HG03442 (cell line): ENCODE data around the gene NISCH.

Experiments
- ATAC-seq: cut with Tn5 transposase; IDR thresholded peaks from one replicate; pipeline ENCODE4 v1.9.1; 2021; ENCODE audit warnings: mild to moderate bottlenecking, moderate library complexity; ENCODE audit not compliant: unreplicated experiment

NISCH gene

DNA sequence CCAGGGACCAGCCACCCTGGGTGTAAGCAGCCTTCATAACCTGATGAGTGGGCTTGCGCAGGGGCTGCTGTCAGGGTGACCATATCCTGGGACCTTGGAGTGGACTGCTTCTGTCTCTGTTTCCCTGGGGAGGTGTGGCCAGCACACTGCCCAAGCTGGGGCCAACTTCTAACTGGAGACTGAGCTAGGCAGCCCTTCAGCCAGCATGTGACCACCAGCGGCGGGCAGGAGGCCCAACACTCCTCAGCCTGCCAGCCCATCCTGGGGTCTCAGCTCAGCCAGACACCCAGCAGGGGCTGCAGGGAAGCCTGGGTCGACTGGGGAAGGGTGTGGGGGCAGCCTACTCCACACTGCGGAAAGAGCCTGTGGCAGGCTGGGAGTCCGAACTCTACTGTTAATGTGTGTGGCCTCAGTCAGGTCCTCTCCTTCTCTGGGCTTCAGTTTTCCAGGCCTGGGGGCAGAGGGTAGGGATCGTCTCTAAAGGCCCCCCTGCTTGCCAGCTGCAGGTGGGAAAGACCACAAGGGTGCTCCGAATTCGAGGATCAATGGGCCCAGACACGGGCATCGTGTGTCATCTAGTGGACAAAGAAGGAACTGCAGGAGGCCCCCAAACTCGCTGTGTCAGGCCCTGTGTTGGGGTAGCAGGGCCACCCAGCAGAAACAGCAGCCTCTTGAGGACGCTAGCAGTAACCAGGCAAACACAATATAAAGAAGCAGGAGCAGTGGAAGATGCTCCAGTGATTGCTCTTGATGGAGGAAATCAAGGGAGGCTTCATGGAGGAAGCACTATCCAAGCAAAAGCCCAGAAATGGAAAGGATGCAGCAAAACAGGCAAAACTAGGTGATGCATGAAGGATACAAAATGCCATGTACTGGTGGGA lies 8.5 kb upstream of the NISCH start:
- no peak for ATAC-seq

DNA sequence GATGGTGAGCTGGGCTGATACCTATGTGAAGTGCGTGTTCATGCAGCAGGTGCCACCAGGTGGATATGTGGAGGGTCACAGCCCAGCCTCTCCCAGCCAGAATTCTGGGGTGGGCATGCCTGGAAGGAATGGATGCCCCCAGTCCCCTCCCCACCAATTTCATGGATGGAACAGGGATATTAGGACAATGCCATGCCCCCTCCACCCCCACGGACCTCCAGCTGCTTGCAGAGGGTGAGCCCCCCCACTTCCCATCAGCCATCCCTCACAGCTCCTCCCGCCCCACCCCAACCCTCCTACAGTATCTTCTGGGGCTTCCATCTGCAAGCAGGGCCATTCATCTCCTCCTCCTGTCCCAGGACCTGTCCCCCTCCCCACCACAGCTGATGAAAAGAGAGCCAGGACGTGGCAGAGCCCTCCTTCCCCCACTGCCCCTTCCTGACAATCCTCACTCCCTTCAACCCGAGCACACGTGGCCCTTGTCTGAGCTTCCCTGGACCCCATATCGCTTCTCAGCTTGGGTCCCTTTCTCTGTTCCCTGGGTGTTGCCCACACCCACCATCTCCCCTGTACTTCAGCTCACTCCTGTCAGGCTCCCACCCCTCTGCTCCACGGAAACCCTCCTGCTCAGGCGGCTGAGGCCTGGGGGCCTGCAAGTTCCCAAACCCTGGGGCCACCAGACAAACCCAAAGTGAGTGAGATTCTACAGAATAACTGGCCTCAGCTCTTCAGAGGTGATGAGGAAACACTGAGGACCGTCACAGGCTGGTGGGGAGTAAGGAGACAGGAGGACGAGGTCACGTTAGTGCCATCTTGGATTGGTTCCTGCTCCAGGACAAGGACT lies 7.7 kb upstream of the NISCH start:
- ATAC-seq: no peak

DNA sequence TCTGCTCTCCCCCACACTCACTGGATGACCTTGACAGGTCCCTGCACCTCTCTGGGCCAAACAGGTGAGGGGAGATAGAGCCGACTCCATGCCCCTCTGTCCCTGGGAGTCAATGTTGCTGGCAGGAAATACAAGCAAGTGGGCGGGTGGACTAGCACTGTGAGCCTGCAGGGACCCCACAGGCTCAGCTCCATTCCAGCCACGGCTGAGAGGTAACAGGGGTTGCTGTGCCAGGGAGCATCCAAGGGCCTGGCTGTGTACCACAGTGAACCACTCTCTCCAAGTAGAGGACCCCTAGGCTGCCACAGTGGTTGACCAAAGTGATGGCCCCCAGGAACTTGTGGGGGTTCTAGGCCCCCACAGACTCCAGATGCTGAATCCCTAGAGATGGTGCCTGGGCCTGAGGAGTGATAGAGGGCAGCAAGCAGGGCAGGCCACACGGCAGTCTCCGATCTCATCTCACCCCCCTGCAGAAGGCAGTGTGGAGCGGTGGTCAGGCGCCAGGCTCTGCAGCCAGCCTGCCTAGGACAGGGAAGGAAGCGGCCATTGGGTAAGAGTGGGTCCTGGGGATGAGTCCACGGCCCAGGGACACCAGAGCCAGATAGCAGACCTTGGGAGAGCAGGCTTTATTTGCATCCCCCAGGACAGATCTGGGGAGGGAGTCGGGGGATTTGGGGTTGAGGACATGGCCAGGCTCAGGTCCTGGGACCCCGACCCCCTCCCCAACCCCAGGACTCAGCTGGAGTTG lies 4.7 kb upstream of the NISCH start:
- ATAC-seq: no peak

DNA sequence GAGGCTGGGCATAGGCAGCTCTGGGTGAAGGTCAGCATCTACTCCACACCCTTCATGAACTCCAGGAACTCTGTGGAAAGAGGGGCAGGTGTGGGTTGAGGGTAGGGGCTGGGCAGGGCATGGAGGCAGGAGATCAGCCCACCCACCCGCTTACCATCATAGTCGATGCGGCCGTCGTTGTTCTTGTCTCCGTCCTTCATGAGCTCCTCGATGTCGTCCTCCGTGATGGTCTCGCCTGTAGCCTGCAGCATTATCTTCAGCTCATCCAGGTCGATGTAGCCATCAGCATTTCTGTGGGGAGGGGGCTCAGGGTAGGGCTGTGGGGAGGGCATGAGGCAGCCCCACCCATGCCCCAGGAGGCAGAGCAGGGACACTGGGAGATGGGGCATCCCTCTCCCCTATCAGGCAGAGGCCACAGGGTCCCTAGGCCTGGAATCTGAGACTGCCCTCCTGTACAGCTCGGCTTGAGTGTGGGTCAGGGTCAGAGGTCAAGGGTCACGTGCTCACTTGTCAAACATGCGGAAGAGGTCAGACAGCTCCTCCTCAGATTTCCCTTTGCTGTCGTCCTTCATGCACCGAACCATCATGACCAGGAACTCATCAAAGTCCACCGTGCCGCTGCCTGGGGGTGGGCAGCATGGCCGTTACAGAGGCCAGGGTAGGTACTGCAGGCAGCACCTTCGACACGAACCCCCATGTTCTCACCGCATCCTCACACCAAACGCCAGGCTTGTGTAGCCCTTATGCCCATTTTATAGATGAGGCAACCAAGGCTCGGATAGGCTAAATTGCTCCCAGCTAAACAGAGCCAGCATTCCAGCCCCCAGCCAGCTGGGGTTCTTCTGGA lies 3.9 kb upstream of the NISCH start:
- ATAC-seq: no peak

DNA sequence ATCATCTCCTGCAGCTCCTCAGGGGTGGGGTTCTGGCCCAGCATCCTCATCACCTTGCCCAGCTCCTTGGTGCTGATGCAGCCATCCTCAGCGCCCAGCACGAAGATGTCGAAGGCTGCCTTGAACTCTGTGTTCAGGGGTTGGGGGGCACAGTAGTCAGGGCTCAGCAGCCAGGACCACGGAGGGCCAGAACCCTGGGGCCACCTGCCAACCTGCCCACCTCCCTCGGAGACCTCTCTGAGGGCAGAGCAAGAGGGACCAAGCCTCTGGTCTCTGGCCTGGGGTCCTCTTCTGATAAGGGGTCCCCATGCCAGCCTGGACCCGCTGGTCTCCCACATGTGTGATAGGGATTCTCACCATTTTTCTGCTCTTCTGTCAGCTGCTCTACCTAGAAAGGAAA lies 3.3 kb upstream of the NISCH start:
- ATAC-seq: no peak

DNA sequence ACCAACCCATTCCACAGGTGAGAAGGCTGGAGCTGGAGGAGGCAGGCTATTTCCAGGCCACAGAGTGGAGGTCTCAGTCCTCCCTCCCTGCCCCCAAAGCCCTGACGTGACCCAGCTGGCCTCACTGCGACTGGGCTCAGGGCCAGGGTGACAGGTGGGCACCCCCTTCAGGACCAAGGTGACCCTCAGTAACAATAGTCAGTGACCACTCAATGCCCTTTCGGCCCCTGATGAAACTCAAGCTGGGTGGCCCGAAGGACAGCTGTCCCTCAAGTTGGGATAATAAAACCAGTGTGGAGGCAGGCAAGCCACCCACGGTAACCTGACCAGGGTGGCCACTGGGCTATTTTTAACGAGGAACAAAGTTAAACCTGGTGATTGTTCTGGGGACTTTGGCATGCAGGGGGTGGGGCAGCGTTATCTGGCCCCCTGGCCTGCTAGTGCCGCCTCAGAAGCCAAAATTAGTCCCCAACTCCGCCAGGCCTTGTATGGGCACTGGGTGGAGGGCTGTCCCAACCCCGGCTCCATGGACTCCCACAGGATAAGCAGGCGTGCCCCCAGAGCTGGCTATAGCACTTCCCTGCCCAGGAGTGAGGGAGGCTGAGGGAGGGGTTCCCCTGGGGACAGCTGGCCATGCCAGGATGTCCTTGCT lies 2.7 kb upstream of the NISCH start:
- ATAC-seq: no peak

DNA sequence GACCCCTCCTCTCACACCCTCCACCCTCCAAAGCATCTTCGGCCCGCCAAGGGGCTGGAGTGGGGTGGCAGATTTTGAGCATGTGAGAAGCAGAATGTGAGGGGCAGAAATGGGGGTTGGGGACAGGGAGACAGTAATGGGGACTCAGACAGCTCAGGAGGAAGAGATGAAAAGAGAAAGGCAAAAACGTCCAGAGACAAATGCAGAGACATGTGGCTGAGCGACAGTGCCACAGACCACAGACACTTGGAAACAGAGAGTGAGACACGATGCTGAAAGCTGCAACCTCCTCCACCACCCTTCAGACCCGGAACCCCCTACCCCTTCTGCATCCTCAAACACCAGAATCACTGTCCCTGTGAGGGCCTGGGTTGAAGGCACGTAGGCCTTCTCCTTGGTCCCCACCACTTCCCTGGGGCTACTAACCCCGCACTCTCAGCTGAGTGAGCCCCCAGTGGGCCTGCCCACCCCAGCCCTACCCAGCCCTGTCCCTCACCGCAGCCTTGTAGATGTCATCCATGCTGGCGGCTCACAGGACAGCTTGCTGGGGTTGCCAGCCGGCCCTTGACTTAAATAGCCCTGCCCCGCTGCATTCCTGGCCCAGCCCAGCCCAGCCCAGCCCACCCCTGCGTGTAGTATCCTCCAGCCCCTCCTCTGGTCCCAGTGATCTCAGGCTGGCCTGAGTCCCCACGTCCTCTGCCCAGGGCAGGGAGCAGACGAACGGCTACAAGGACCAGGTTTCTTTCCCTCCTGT lies 1.7 kb upstream of the NISCH start, which contains the start of gene TNNC1:
Gene TNNC1, minus strand, starts transcription at position 546 of the 754 bp plus-strand sequence. Its CDS starts 26 bp downstream, at position 520.
- ATAC-seq: no peak

DNA sequence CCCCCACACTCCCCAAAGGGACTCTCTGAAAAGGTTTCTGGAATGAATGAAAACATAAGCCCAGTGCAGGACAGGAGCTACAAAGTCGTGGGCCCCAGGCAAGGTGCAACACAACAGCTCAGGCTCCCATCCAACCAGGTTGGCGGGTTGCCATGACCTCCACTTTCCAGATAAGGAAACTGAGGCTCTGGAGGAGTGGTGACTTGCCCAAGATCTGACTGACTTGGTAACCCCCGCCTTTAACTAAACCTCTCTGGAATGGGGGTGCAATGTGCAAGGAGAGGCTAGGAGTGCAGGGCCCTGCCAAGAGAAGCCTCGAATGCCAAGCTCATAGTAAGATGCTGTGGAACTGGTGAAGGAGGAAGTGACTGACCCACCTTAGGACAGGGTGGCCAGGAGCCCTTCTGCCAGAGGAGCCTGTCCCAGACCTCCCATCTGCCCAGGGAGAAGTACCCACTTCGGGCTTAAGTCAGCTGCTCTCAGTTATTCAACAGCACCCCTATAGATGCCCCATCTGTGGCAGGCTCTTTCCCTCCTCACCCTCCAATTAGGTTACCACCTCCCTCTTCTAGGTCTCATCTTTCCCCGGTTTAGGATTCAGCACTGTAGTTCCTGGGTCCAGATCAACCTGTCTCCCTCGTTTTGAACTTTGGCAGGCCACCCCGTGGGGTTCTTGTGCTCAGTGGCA lies 1.0 kb upstream of the NISCH start:
- ATAC-seq: no peak

DNA sequence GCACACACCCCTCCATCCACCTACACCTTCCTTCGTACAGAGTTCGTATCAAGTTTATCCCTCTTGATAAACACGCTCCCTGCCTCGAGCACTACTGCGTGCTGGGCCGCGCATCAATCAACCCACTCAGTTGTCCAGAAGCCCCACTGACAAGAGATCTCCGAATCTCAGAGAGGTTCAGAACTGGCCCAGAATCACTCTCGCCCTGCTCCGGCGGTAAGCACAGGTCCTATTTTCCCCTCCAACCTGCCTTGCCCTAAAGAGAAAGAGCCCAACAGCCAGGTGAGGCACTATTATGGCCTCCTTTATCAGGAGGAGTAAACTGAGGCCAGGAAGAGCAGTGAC lies 494 bp upstream of the NISCH start:
- no peak for ATAC-seq

DNA sequence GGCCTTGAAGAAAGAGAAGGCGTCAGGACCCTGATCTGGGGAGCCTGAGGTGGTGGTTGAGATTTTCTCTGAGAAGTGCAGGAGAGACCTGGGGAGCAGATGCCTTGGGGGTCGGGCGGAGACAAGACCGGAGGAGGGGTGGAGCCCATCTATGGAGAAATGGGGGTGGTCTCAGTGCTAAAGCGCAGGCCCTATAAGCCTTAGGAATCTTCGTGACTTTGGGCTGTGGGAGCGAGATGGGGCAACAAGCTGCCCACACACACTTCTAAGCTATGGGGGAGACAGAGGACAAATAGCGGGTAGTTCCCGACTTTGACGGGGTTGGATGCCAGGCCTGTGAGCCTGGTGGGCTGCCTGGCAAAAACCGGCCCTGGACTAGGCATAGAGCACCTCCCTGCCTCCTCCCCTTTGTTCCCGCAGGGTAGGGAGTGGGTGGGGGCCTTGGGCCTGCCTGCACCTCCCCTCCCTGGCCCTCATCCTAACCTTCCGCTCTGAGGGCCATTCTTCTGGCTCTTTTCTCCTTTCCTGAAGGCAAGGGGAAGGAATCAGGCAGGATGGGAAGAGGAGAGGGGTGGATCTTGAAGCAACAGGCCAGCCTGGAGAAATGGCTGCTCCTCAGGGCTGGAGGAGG lies 880 bp downstream of the NISCH start:
- ATAC-seq: no peak

DNA sequence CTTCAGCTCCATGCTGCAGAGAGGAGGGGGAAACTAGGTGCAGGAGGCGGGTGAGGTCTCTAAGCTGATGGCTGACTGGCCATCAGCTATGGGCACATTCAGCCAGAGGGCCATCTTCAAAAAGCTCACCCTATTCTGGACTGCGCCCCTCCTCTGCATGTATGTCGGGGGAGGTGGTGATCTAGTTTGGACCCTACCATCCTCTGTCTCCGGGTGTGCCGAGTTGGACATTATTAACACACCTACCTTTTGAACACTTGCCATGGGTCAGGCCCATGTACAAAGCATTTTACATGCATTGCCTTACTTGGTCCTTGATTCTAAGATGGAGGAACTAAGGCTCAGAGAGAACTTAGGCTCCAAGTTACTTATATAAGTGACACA lies 1.4 kb downstream of the NISCH start:
- no peak for ATAC-seq

DNA sequence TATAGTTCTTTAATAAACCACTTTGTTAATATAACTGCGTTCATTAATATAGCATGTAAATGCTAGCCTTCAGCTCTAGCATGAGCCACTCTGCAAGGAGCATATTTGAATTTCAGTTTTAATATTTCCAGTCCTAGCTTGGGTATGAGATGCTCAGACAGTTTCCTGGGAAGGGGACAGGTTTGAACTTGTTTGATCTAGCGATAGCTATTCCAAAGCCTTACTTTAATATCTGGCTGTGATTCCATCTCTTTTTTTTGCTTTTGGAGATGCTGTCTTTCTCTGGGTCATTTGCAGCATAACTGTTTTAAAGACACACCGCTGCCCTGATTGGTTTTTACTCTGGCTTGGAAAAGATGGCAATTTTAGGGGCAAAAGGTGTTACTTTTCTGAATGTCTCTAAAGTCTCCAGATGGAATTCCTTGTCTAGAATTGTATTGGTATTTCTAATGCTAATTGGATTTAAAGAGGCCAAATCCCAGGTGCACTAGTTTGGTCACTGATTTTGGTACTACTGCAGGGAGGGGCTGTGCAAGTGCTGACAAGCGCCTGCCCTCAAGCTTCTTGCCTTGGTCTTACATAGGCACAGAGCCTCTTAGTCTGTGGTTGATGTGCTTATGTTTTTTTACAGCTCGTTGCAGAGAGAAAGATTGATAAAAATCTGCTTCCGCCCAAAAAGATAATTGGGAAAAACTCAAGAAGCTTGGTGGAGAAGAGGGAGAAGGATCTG lies 2.8 kb downstream of the NISCH start:
- ATAC-seq: no peak

DNA sequence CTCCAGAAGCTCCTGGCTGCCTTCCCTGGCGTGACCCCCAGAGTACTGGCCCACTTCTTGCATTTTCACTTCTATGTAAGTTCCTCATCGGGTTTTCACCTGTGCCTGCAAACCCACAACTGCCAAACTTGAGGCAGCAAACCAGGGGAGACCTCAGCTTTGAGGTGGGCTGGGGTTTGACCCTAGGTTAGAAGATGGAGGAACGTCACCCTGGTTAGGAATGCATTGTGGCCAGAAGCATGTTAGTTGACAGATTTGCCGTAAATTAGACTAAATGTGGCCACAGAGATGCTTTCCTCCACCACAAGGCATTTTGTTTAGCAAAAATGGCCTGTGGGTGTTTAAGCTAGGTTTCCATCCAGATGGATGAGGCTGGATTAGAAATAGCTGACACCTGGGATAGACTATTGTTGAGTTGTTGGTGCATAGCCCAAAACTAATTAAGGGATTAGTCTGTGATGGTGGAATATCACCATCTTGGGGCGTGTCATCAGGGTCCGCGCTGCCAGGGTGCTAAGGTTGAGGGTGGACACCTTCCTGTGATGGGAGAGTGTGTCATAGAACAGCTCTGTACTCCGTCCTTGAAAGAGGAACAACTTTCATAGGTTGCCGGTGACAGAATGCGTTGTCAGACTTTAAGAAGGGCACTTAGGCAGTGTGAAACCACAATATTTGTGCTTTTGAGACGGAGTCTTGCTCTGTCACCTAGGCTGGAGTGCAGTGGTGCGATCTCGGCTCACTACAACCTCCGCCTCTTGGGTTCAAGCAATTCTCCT lies 3.6 kb downstream of the NISCH start:
- ATAC-seq: no peak

DNA sequence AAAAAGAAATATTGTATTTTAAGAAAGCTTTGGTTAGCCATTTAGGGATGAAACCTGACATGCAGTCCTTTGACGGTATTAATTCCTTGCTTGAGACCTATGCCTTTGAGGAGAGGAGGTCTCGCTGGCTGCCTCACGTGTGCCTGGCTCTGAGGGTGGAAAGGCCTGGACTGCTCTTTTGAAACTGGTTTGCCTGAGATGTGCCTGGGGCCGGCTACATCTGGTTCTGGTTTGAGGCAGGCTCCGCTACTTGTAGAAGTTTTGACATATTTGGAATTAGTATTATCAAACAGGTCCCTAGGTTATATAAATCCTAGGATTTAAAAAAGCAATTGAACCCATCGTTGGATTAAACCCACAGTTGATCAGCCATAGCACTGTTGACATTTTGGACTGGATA lies 6.5 kb downstream of the NISCH start:
- no peak for ATAC-seq

DNA sequence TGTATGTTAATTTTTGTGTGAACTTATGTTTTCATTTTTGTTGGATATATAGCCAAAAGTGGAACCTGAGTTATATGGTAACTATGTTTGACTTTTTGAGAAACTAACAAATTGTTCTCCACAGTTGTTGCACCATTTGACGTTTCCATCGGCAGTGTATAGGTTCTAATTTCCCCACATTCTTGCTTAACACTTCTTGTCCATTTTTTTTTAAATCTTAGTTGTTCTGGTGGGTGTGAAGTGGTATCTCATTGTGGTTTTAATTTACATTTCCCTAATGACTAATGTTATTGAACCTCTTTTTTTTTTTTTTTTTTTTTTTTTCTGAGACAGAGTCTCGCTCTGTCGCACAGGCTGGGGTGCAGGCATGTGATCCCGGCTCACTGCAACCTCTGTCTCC lies 8.0 kb downstream of the NISCH start:
- no peak for ATAC-seq

DNA sequence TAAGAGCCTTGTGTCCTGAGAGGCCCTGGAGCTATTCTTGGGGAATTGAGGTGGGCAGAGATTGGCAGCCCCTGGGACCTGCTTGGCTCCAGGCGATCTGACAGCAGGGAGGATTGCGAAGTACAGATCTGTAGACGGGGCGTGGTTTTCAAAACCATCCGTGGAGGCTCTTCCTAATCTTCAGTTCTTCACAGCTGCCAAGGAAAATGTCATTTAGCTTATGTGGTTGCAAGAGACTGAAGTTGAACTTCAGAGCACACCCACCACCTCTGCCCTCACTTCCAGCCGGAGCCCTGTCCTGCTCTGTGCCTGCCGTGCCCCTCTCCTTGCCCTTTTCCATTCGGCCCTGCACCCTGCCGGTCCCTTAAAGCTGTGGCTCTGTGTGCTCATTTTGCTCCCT lies 12.9 kb downstream of the NISCH start:
- ATAC-seq: no peak

DNA sequence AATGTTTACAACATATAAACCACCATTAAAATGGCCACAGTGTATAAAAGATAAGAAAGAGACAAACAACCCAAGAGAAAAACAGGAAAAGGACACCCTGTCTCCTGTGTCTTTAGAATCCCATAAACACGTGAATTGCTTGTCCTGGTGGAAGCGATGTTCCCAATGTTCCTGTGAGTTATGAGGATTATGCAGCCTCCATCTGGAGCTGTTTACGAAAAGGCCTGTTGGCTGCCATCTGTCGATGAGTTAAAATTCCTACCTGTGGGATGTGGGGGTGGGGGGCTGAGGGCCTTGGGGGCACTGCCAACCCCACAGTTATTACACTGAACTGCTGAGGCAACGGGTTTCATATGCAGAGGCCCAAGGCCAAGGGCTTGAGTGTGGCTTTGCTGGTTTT lies 13.6 kb downstream of the NISCH start:
- ATAC-seq: no peak
